CD4-positive, alpha-beta T cell treated with Interleukin-15 for 1 hour (primary cell): ENCODE measurements around the gene PGBD1.
"Not testable (repeated sequence)": the region's sequence is repeated elsewhere in the genome, so short reads cannot be mapped to it uniquely, and the experiment has no call there.

Source experiments
- DNase-seq: peaks from one replicate; pipeline ENCODE4 v3.0.0-alpha.2; 2020

Gene PGBD1

GRCh38 chr6:28274888-28275287 is 6.5 kb upstream of the PGBD1 start:
- DNase-seq: no peak

GRCh38 chr6:28277746-28278145 is 3.6 kb upstream of the PGBD1 start:
- DNase-seq: no peak

- DNase-seq: no peak
Observed at GRCh38 chr6:28280595-28281287, 631 bp upstream of the PGBD1 start.

GRCh38 chr6:28282926-28283325 is 1.6 kb downstream of the PGBD1 start:
- no peak for DNase-seq

- no peak for DNase-seq
Observed at GRCh38 chr6:28291573-28291972, 10.2 kb downstream of the PGBD1 start.

- DNase-seq: no peak
Observed at GRCh38 chr6:28295326-28295725, 14.0 kb downstream of the PGBD1 start.

- DNase-seq: no peak
Observed at GRCh38 chr6:28296520-28297060, 15.2 kb downstream of the PGBD1 start.

GRCh38 chr6:28303570-28303969 is 22.2 kb downstream of the PGBD1 start:
- no peak for DNase-seq

GRCh38 chr6:28306363-28306762 is 25.0 kb downstream of the PGBD1 start:
- not testable (repeated sequence) for DNase-seq

GRCh38 chr6:28311139-28311823 is 29.9 kb downstream of the PGBD1 start:
- DNase-seq: no peak

GRCh38 chr6:28312939-28313338 is 31.6 kb downstream of the PGBD1 start:
- no peak for DNase-seq

GRCh38 chr6:28315628-28316027 is 34.3 kb downstream of the PGBD1 start:
- DNase-seq: no peak

GRCh38 chr6:28317866-28318265 is 36.5 kb downstream of the PGBD1 start:
- not testable (repeated sequence) for DNase-seq

- DNase-seq: no peak
Observed at GRCh38 chr6:28322661-28323060, 41.3 kb downstream of the PGBD1 start.

- DNase-seq: no peak
Observed at GRCh38 chr6:28323813-28324424, 42.5 kb downstream of the PGBD1 start.

GRCh38 chr6:28326371-28326948 is 45.1 kb downstream of the PGBD1 start:
- no peak for DNase-seq

GRCh38 chr6:28330041-28330440 is 48.7 kb downstream of the PGBD1 start:
- DNase-seq: no peak

GRCh38 chr6:28333047-28333446 is 51.7 kb downstream of the PGBD1 start:
- no peak for DNase-seq

GRCh38 chr6:28333599-28334018 is 52.2 kb downstream of the PGBD1 start:
- no peak for DNase-seq

- no peak for DNase-seq
Observed at GRCh38 chr6:28334286-28335039, 53.1 kb downstream of the PGBD1 start.

GRCh38 chr6:28335040-28335563 is 53.7 kb downstream of the PGBD1 start:
- DNase-seq: no peak

GRCh38 chr6:28335564-28336283 is 54.4 kb downstream of the PGBD1 start, which contains the start of gene ZSCAN31:
Gene ZSCAN31, minus strand, starts transcription at chr6:28336148. Its CDS starts 6,465 bp downstream, at chr6:28329683.
- DNase-seq: peak; percentile 93
